GM12872 (cell line): ENCODE data around the gene LCORL.

Experiments used
- CTCF ChIP-seq: IDR thresholded peaks from 3 replicates; pipeline ENCODE4 v1.5.1; 2011; ENCODE audit warnings: low read depth, mild to moderate bottlenecking, low read length, moderate library complexity; ENCODE audit not compliant: insufficient read depth

LCORL gene

GRCh38 chr4:17894421-17894820 lies 127.1 kb downstream of the LCORL start:
- no peak for TF ChIP-seq CTCF

GRCh38 chr4:17889692-17890091 lies 131.9 kb downstream of the LCORL start:
- TF ChIP-seq CTCF: no peak

- TF ChIP-seq CTCF: no peak
Observed at GRCh38 chr4:17884511-17884910, 137.0 kb downstream of the LCORL start.

GRCh38 chr4:17884063-17884462 lies 137.5 kb downstream of the LCORL start:
- TF ChIP-seq CTCF: no peak

- TF ChIP-seq CTCF: no peak
Observed at GRCh38 chr4:17877661-17878060, 143.9 kb downstream of the LCORL start.

- no peak for TF ChIP-seq CTCF
Observed at GRCh38 chr4:17876943-17877342, 144.6 kb downstream of the LCORL start.

- TF ChIP-seq CTCF: no peak
Observed at GRCh38 chr4:17875402-17876070, 146.0 kb downstream of the LCORL start.
